HCT116 (cell line): ENCODE data around the gene ATAD5.

Experiments used
- ATF3 ChIP-seq: IDR thresholded peaks from 2 replicates; pipeline ENCODE4 v1.6.1; 2012
- CEBPB ChIP-seq: IDR thresholded peaks from 2 replicates; pipeline ENCODE4 v1.6.1; 2012; ENCODE audit warnings: low read depth
- CTCF ChIP-seq, 3 experiments: fragments of 200-600 bp in 1 of 3; sonication (generic) in 1 of 3; IDR thresholded peaks in 2 of 3; conservative IDR thresholded peaks in 1 of 3; 2 replicates each; pipeline ENCODE4 v1.5.1; 2012 to 2017; ENCODE audit warnings: low read depth in 2 of 3, low read length in 2 of 3, antibody characterized with exemption in 1 of 3, borderline replicate concordance in 1 of 3, control low read depth in 1 of 3, mild to moderate bottlenecking in 1 of 3, mixed read lengths in 1 of 3, mixed run types in 1 of 3, moderate library complexity in 1 of 3; ENCODE audit not compliant: insufficient read depth in 1 of 3
- EZH2 ChIP-seq: fragments of 200-600 bp; sonication (generic); IDR thresholded peaks from 2 replicates; pipeline ENCODE4 v1.6.1; 2017; ENCODE audit warnings: antibody characterized with exemption, mixed run types
- EZH2phosphoT487 ChIP-seq: fragments of 200-600 bp; IDR thresholded peaks from 2 replicates; pipeline ENCODE4 v1.6.1; 2018; ENCODE audit warnings: antibody characterized with exemption, borderline replicate concordance
- FOSL1 ChIP-seq: IDR thresholded peaks from 2 replicates; pipeline ENCODE4 v1.6.1; 2012; ENCODE audit warnings: low read depth
- JUND ChIP-seq: IDR thresholded peaks from 2 replicates; pipeline ENCODE4 v1.6.1; 2012
- MAX ChIP-seq: IDR thresholded peaks from 2 replicates; pipeline ENCODE4 v1.6.1; 2012
- POLR2A ChIP-seq: IDR thresholded peaks from 2 replicates; pipeline ENCODE4 v1.7.0; 2011; ENCODE audit warnings: borderline replicate concordance; ENCODE audit not compliant: insufficient read depth, insufficient read length; ENCODE audit errors: extremely low read depth
- POLR2AphosphoS5 ChIP-seq: IDR thresholded peaks from 2 replicates; pipeline ENCODE4 v1.6.1; 2011; ENCODE audit warnings: mild to moderate bottlenecking, low read depth, low read length, moderate library complexity
- RAD21 ChIP-seq: IDR thresholded peaks from 2 replicates; pipeline ENCODE4 v1.6.1; 2012; ENCODE audit warnings: low read depth, mild to moderate bottlenecking
- YY1 ChIP-seq: IDR thresholded peaks from 2 replicates; pipeline ENCODE4 v1.6.1; 2011; ENCODE audit warnings: low read length, low read depth, moderate library complexity, mild to moderate bottlenecking; ENCODE audit not compliant: insufficient replicate concordance; ENCODE audit errors: extremely low read depth

- TF ChIP-seq YY1 (no peak), CTCF (IDR thresholded peaks at IDR 0.05 in 2 of 3, conservative IDR thresholded peaks at IDR 0.05 in 1 of 3; ENCODE audit: borderline replicate concordance in 1 of 3, insufficient read depth in 1 of 3, low read depth in 2 of 3, low read length in 2 of 3) (no peak), CEBPB (no peak), MAX (no peak), JUND (no peak), POLR2A (no peak), POLR2AphosphoS5 (no peak), ATF3 (no peak), FOSL1 (no peak), EZH2phosphoT487 (no peak), EZH2 (no peak), RAD21 (no peak)
Observed at GRCh38 chr17:30808785-30809286, 22.9 kb upstream of the ATAD5 start.
